Measurements from ENCODE around the gene TSG101. TPM values are rescaled to one million over a fixed set of nuclear protein-coding genes. Genes with fewer than 3 reads are reported as not detected.

The TSG101 gene
- total and polyA plus RNA-seq, 10 of the 15 experiments (the other 5 are each of a cell fraction or from before 2014, with no cell fraction given) = 22.3 to 147 (median 84.9) TPM

GRCh38 chr11:18575361-18575760 is 48.6 kb upstream of the TSG101 start:
- ChIA-PET POLR2A (no interaction called here), RAD21 (ENCODE audit: unreplicated experiment) (no interaction called here), CTCF (interaction anchor here (1.0 to 1.7 kb wide), 3 partner anchors 11 to 331 kb away, joined by 3 to 6 read pairs (median 4); no protein-coding TSS in a partner anchor), SMC1A (ENCODE audit: uncharacterized antibody, unreplicated experiment) (interaction anchor here (1.0 to 2.3 kb wide), 3 partner anchors 13 to 156 kb away, joined by 3 to 5 read pairs (median 4); no protein-coding TSS in a partner anchor)
- FAIRE-seq = no peak
- no peak overlapping the region for H3K27ac ChIP-seq (ENCODE audit: control insufficient read depth, insufficient read depth)
- no peak for ATAC-seq
- no TSS peak for BruUV-seq (replicated peaks)
- H3K36me3 ChIP-seq (ENCODE audit: control insufficient read depth in 2 of 2, insufficient read depth in 2 of 2, low read length in 1 of 2) = no peaks in the 10 kb centered on the region; a peak in 1 of 4 replicates
- TF ChIP-seq IRF5 (IDR thresholded peaks at IDR 0.05; ENCODE audit: borderline replicate concordance) (no peak), NFYA (IDR thresholded peaks at IDR 0.05; ENCODE audit: borderline replicate concordance, low read depth, low read length) (no peak), JUND (IDR thresholded peaks at IDR 0.05; ENCODE audit: low read depth, low read length) (no peak), ZBTB11 (CRISPR knock-in tag; IDR thresholded peaks at IDR 0.05) (no peak), MEF2B (IDR thresholded peaks at IDR 0.05; ENCODE audit: partially characterized antibody, poor library complexity, severe bottlenecking) (no peak), WRNIP1 (IDR thresholded peaks at IDR 0.05; ENCODE audit: borderline replicate concordance, low read depth, low read length) (no peak), ETV6 (conservative IDR thresholded peaks at IDR 0.05 in 1 of 2, IDR thresholded peaks at IDR 0.05 in 1 of 2; ENCODE audit: borderline replicate concordance in 1 of 2, low read depth in 1 of 2) (no peak), IKZF1 (conservative IDR thresholded peaks at IDR 0.05) (no peak), HDAC6 (IDR thresholded peaks at IDR 0.05; ENCODE audit: unreplicated experiment) (no peak)
- no peaks in the 10 kb centered on the region for H3K79me2 ChIP-seq (ENCODE audit: control insufficient read depth, insufficient read depth, low read length)
- no peak for DNase-seq (ENCODE audit: low read depth, low spot score)
- H3K4me3 ChIP-seq = no peak overlapping the region
- H3K4me1 ChIP-seq (ENCODE audit: control insufficient read depth, insufficient read depth, low read length) = peaks cover 5% of the 10 kb centered on the region; the same call in 1 of the 2 replicates
- H4K20me1 ChIP-seq (ENCODE audit: control insufficient read depth, insufficient read depth) = no peaks in the 10 kb centered on the region
- H3K9me3 ChIP-seq (replicated peaks; ENCODE audit: control insufficient read depth, insufficient read depth, low read length) = no peaks in the 10 kb centered on the region
- WGBS (ENCODE audit: insufficient coverage, insufficient replicate concordance, low lambda C conversion rate, missing lambda C conversion rate) = 0% methylated on average over 1 of the region's 1 CpG
- no peaks in the 10 kb centered on the region for H3K27me3 ChIP-seq (replicated peaks in 1 of 2; ENCODE audit: control insufficient read depth in 2 of 2, insufficient read depth in 2 of 2, low read length in 1 of 2)
- H3K4me2 ChIP-seq (ENCODE audit: control insufficient read depth, insufficient read depth) = no peak overlapping the region
- in situ Hi-C loops (cut with MboI) = no loop called here
- H3K9ac ChIP-seq (ENCODE audit: control insufficient read depth, insufficient read depth, low read length) = no peak overlapping the region
- no peak overlapping the region for H2AFZ ChIP-seq (ENCODE audit: control insufficient read depth, low read depth, low read length)
- intact Hi-C loops (cut with micrococcal nuclease; ENCODE audit: unreplicated experiment) = no loop called here

Measured in GM12878 (cell line).